GM18526 (cell line): ENCODE measurements around the gene NUDT4.

ENCODE experiments used
- POLR2A ChIP-seq: IDR thresholded peaks from 3 replicates; pipeline ENCODE4 v1.6.1; 2011; ENCODE audit not compliant: insufficient read length; ENCODE audit errors: extremely low read depth

NUDT4 gene

DNA sequence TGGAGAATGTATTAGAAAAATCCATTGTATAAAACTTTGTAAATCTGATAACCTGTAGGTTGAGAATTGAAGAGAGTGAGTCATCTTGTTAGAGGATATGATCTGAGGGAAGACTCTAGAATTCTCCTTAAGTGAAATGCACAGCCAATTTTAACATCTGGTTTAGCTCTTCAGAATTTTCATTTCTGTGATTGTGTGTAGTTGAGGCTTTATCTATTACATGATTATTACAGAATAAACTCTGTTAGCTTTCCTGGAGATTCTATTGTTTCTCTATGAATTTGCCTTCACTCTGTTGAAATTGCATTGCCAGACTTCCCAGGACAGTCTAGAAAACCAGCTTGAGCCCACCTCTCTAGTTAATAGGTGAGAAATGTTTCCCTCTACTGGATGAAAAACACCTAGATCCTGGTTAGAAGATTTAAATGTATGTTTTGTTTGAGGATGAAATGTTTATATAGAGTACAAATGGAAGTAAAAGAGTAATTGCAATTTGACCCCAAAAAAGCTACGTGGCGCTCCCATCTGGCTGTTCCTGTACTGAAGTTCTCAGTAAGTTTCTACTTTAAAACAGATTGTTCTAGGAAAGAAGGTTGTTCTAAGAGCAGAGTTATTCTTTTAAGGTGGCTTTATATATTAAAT lies 2.9 kb downstream of the NUDT4 start:
- TF ChIP-seq POLR2A, result no peak

DNA sequence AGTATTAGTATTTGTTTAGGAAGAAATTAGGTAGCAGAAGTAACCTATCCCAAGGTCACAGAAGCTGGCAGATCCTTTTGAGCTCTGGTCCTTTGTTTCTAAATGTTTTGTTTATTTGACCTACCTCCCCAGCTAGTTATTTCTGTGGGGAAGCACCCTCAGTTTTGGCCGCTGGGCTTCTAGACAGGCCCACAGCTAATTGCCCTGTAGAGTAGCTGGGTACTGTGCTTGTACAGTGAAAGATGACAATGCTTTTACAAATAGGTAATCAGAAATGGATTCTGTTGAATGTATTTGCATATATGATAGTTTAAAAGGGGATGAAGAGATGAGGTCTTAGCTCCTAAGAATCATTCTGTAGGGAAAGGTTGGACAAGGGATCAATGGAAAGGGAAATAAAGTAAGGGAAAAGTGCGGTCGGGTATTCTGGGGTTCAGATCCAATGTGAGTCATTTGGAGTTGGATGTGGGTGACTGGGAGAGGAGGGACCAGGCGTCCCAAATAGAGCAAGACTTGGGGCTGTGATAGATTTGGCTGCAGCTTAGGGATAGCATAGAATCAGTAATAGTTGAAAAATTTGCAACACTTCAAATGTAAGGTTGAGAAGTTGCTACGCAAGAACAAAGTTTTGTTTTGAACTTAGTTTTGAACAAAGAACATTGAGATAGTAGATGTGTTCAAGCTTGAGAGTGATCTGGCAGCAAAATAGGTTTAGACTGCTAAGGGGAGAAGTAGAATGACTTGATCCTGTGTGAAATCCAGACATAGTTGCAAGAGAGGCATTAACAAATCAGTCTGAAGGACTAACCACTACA lies 3.6 kb downstream of the NUDT4 start:
- no peak for TF ChIP-seq POLR2A

DNA sequence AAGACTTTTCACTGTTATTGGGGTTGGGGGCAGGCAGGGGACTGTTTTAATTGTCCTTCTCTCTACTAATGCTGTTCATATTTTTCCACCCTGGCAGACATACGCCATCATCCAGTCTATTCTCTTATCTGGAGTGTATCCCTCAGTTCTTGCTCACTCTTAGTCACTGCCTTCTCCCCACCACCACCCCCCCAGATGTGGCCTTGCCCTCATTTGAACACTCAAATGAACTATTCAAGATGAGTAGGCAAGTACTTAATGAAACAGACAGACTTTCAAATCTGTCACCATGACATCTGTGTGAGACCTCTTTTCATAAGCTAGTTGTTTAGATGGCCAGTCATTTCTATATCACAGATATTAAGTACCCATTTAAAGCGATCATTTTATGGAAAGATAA lies 10.1 kb downstream of the NUDT4 start:
- no peak for TF ChIP-seq POLR2A

DNA sequence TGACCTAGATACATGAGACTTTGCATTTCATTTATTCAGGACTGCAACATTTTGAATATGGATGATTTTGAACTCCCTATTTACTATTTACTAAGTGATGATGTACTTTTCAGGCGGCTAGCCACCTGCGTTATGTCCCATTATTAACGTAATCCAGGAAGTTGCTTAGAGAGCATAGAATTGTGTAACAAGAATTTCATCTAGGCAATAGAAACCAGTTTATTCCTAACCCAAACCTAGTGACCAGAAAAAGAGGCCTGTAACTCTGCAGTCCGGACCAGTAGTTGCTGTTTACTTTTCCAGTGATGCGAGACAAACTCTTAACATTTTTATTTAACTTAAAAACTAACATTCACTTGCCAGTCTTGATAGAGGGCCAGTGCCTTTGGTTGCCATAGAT lies 12.3 kb downstream of the NUDT4 start:
- TF ChIP-seq POLR2A, result no peak

DNA sequence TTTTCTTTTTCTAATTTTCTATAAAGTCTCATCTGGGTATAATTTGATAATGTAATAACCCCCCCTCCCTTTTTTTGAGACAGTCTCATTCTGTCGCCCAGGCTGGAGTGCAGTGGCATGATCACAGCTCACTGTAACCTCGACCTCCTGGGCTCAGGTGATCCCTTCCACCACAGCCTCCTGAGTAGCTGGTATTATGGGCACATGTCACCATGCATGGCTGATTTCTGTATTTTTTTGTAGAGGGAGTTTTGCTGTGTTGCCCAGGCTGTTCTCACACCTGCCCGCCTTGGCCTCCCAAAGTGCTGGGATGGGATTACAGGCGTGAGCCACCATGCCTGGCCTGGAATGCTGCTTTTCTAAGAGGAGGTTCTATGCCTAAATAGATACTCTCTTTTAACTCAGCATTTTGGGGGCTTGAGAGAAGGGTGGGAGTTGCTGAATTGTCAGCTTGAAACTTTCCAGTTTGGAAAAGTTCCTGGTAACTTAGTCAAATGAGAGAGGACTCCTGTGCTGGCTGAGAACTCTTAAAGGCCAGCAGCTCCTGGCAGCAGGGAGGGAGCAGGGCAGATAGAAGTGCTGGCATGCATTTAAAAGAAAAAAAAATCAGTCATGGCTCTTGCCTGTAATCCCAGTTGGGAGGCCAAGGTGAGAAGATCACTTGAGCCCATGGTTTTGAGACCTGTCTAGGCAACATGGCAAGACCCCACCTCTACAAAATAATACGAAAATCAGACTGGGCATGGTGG lies 13.0 kb downstream of the NUDT4 start:
- no peak for TF ChIP-seq POLR2A

DNA sequence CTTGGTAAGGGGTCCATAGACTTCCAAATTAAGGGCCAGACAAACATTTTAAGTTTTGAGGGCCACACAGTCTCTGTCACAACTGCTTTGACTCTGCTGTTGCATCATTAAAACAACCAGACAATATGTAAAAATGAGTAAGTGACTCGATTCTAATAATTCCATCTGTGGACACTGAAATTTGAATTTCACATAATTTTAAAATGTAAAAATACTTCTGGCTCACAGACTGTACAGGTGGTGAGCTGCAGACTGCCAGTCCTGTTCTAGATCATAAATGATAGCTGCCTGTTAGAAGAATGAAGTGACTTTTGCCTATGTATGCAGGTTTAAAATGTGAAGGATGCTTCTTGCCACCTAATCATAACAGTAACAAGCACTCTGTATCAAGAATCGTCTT lies 15.7 kb downstream of the NUDT4 start:
- TF ChIP-seq POLR2A, result no peak

DNA sequence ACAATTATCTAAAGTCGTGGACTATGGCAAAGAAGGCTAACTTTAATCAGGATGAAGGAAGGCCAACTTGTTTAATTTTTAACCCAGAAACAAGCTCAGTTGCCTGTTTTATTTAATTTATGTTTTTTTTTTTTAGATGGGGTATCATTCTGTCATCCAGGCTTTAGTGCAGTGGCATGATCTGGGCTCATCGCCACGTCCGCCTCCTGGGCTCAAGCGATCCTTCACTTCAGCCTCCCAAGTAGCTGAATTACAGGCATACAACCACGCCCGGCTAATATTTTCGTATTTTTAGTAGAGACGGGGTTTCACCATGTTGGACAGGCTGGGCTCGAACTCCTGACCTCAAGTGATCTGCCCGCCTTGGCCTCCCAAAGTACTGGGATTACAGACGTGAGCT lies 19.7 kb downstream of the NUDT4 start:
- TF ChIP-seq POLR2A, result no peak

DNA sequence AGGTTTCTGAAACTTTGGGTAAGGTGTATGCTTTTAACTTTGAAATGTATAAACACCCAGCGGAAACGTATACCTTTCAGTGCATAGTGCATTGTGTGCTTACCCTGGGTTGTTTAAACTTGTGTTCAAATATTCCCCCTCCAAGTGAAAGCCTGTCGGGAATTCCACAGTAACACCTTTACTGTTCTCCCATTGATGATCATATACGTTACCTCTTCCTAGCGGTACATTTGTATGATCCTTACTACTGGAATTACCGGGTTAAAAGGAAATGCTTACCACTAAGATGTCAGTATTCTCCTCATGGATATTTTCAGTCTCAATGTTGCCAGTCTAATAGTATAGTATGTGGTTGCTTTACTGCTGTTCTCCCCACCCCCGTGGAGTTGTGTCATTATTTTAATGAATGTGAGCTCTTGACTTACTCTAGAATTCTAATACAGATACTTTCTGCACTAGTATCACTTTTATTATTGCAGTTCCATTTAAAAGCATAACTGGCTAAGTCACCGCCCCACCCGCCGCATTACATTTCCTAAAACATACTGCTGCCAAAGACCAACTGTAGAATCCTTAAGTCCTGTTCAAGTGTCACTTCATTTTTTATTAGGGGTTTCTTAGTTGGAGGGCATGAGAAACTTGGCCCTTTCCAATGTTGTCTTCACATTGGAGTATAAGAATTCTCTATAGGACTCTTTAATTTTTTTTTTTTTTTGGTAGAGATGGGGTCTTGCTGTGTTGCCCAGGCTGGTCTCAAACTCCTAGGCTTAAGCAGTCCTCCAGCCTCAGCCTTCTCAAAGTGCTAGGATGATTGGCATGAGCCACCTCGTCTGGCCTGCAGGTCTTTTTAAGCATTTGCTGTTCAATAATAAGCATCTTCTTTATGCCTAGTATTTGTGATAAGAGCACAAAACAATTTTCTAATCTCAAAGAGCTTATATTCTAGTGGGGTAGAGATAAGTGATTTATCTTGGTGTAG lies 24.9 kb downstream of the NUDT4 start:
- no peak for TF ChIP-seq POLR2A

DNA sequence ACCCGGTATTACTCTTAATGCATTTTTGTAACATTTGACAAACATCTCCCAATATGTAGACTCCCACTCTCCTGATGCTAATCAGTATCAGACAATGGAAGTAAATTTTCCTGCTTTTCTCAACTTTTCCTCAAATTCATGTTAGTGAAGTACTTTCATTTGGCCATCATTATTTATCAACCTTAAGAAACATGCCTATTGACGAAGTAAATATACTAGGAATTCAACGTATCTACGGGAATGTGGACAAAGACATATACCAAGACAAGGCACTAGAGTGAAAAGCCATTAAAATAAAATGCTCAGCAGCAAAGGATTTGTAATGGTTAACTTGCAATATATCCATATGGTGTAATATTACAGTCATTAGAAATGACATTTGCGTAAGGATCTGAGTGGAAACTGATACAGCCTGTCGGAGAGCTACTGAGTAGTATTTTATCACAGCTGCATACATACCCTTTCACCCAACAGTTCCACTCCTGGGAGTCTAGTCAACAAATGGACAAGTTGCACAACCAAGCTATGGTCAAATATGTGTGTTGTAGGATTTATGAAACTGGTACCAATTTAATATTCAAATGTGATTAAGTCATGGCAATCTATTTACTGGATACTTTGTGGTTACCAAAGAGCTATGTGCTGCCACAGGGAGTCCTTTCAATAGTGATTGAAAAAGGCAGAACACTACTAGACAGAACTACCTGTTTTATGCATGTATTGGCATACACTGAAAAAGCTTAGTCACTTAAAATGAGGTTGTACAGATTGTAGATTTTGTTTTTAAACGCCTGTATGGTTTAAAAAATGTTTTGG lies 26.5 kb downstream of the NUDT4 start:
- TF ChIP-seq POLR2A, result no peak

DNA sequence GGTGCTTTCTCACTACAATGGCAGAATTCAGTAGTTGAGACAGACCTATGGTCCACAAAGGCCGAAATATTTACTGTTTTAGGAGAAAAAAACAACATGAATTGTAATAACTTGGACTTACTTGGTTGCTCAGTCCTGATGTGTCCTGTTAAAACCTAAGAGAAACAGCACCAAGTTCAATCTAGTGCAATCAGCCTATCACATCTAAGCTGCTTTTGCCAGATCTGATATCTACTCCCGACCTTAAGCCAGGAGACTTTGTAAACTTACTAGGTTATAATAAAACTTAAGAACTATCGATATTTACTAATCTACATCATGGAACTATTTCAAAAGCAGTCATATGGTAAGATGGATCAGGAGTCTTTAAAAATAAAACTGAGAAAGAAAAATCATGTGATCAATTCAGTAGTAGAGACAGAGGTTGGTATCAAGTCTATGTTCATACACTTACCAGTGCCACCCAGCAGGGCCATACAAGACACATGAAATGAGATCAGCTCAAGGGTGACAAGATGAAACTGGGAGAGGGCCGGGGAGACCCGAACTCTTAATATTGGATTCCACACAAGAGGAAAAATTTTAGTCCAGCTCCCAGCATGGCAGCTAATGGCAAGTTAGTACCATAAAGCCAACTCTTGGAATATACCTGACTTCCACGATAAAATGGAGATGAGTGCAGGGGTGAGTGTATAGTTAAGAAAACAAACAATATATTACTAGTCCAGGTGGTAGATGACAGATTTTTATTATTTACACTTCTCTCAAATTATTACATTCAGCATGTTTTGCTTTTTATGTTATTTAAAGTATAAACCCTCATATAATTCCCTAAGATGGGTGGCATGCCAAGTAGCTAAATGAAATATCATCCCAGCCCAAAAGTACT lies 27.5 kb downstream of the NUDT4 start:
- no peak for TF ChIP-seq POLR2A

DNA sequence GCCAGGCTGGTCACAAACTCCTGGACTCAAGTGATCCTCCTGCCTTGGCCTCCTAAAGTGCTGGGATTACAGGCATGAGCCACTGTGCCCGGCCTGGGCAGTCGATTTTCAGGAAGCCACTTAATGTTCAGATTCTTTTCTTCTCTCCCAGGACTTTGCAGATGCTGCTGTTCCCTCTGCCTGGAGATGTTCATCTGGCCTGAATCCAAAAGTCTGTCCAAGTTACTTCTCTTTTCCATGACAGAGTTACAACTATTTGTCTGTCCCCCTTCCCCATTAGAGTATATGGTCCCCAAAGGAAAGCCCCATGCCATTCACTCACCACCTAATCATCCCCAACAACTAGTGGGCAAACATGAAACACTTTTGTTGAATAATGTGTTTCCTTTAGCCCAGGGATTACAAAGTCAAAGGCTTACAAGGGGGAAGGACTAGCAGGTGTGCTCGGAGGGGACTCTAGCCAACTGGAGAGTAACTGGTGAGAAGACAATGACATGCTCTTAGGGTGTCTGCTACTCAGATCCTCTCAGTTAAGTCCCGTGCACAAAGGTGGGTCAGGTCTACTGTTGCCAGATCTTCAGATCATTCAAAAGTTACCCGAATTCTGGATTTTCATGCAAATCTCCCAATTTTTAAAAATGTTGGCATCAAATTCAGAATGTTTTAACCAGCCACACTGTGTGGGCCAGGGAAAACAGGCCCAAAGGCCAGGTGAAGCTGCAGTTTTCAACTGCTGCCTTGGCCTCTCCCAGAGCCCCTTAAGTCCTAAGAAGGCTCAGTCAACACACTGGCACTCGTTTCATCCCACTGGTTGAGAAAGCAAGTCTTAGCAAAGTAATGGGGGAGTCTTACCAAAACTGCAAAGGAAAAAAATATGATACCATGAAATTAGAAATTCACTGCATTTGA lies 29.6 kb downstream of the NUDT4 start:
- TF ChIP-seq POLR2A, result no peak

DNA sequence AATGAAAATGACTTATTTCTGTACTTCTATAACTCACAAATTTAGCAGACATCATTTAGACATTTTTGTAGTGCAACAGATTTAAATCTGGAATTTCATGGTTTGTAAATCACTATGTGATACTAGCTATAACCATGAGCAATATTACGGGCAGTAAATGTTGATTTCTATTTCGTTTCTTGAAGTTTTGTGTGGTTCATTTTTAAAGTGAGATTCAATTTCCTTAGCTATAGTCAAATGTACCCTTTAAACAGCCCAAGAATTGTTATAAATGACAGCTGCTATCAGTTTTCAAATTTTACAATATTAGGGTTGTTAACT lies 30.2 kb downstream of the NUDT4 start:
- TF ChIP-seq POLR2A, result no peak
